Mesodermal cell (in vitro differentiated cells): Measurements from ENCODE around the gene MREG. TPM values are rescaled to one million over a fixed set of nuclear protein-coding genes. Genes with fewer than 3 reads are reported as not detected.

Source experiments
- H3K27ac ChIP-seq: 2 replicates; pipeline ENCODE4 v1.7.0; 2013; ENCODE audit warnings: mild to moderate bottlenecking, low read depth, low read length, moderate library complexity; ENCODE audit not compliant: severe bottlenecking
- H3K36me3 ChIP-seq: 2 replicates; pipeline ENCODE4 v1.7.1; 2013; ENCODE audit warnings: mild to moderate bottlenecking, low read length, moderate library complexity; ENCODE audit not compliant: control insufficient read depth, insufficient read depth
- H3K4me1 ChIP-seq: one replicate; pipeline ENCODE4 v1.7.1; 2013; ENCODE audit warnings: mild to moderate bottlenecking, low read length; ENCODE audit not compliant: insufficient read depth, control insufficient read depth, poor library complexity, severe bottlenecking
- H3K4me3 ChIP-seq: 2 replicates; pipeline ENCODE4 v1.7.0; 2013; ENCODE audit warnings: low read length, control low read depth, mild to moderate bottlenecking; ENCODE audit not compliant: insufficient read depth, poor library complexity, severe bottlenecking; ENCODE audit errors: extremely low read depth
- H3K9me3 ChIP-seq: 2 replicates; pipeline ENCODE4 v1.7.1; 2013; ENCODE audit warnings: mild to moderate bottlenecking, low read length, moderate library complexity; ENCODE audit not compliant: control insufficient read depth
- WGBS, 2 experiments: methylation state at CpG; one replicate each; pipeline ENCODE4 v1.1.5; 2013; ENCODE audit warnings: missing lambda C conversion rate in 2 of 2; ENCODE audit not compliant: insufficient coverage in 2 of 2; 5-methylcytosine and 5-hydroxymethylcytosine counted together
- polyA plus RNA-seq, 2 experiments: library from polyadenylated mRNA; stranded (reverse); fragments of 50-300 nt; gene quantifications; one replicate each; pipeline ENCODE4 v1.2.3, GENCODE V29; 2013

MREG gene
- polyA plus RNA-seq (2013, experiment 1 of 2): 4.6 TPM
- polyA plus RNA-seq (2013, experiment 2 of 2): 4.2 TPM

- no peaks in the 10 kb centered on the region for H3K36me3 ChIP-seq
- H3K4me3 ChIP-seq: peak within 1 kb of the TSS; percentile 70
- H3K9me3 ChIP-seq: no peaks in the 10 kb centered on the region
- H3K4me1 ChIP-seq: peaks cover 4% of the 10 kb centered on the region
- no peak within 1 kb of the TSS for H3K27ac ChIP-seq
- 0 to 2% methylated on average over 19 to 51 of the region's 70 CpGs for WGBS, 2 experiments
Observed at GRCh38 chr2:216013080-216013909, at the start of gene MREG. Gene MREG, minus strand, starts transcription at chr2:216013551. Its CDS starts 224 bp downstream, at chr2:216013327.

- Histone ChIP-seq H3K36me3 (peaks cover 4% of the 10 kb centered on the region), H3K4me1 (no peaks in the 10 kb centered on the region), H3K4me3 (no peak overlapping the region), H3K27ac (no peak overlapping the region), H3K9me3 (no peaks in the 10 kb centered on the region)
- 100% methylated on average over 1 of the region's 5 CpGs; no CpG with 5 or more reads in 1 of the 2 experiments for WGBS, 2 experiments
Observed at GRCh38 chr2:216059233-216059834, 46.0 kb upstream of the MREG start.

- no peak overlapping the region for H3K4me3 ChIP-seq
- 96% methylated on average over 5 of the region's 7 CpGs for WGBS, 2 experiments
- H3K36me3 ChIP-seq: no peaks in the 10 kb centered on the region
- H3K27ac ChIP-seq: no peak overlapping the region
- no peaks in the 10 kb centered on the region for H3K4me1 ChIP-seq
- H3K9me3 ChIP-seq: no peaks in the 10 kb centered on the region
Observed at GRCh38 chr2:216057688-216058193, 44.4 kb upstream of the MREG start.

GRCh38 chr2:216056739-216057138, 43.4 kb upstream of the MREG start:
- Histone ChIP-seq H3K36me3 (no peaks in the 10 kb centered on the region), H3K9me3 (no peaks in the 10 kb centered on the region), H3K4me3 (no peak overlapping the region), H3K4me1 (no peaks in the 10 kb centered on the region), H3K27ac (no peak overlapping the region)
- 83% methylated on average over 2 of the region's 3 CpGs; no CpG with 5 or more reads in 1 of the 2 experiments for WGBS, 2 experiments

- Histone ChIP-seq H3K4me1 (no peaks in the 10 kb centered on the region), H3K4me3 (no peak overlapping the region), H3K9me3 (no peaks in the 10 kb centered on the region), H3K36me3 (no peaks in the 10 kb centered on the region), H3K27ac (no peak overlapping the region)
- 86 to 93% methylated on average over 2 to 4 of the region's 4 CpGs for WGBS, 2 experiments
Observed at GRCh38 chr2:216055680-216056079, 42.3 kb upstream of the MREG start.

- H3K27ac ChIP-seq: no peak overlapping the region
- no peaks in the 10 kb centered on the region for H3K4me1 ChIP-seq
- no peaks in the 10 kb centered on the region for H3K9me3 ChIP-seq
- 80 to 100% methylated on average over 1 of the region's 2 CpGs for WGBS, 2 experiments
- H3K4me3 ChIP-seq: no peak overlapping the region
- peaks cover 6% of the 10 kb centered on the region for H3K36me3 ChIP-seq
Observed at GRCh38 chr2:216052420-216052819, 39.1 kb upstream of the MREG start.

GRCh38 chr2:216051350-216051749, 38.0 kb upstream of the MREG start:
- Histone ChIP-seq H3K4me1 (no peaks in the 10 kb centered on the region), H3K36me3 (peaks cover 6% of the 10 kb centered on the region), H3K27ac (no peak overlapping the region), H3K9me3 (no peaks in the 10 kb centered on the region), H3K4me3 (no peak overlapping the region)
- 100% methylated on average over 2 of the region's 3 CpGs; no CpG with 5 or more reads in 1 of the 2 experiments for WGBS, 2 experiments

GRCh38 chr2:216049452-216049851, 36.1 kb upstream of the MREG start:
- H3K9me3 ChIP-seq: no peaks in the 10 kb centered on the region
- 60% methylated on average over 1 of the region's 2 CpGs; no CpG with 5 or more reads in 1 of the 2 experiments for WGBS, 2 experiments
- peaks cover 6% of the 10 kb centered on the region for H3K36me3 ChIP-seq
- H3K4me3 ChIP-seq: no peak overlapping the region
- H3K27ac ChIP-seq: no peak overlapping the region
- H3K4me1 ChIP-seq: no peaks in the 10 kb centered on the region

GRCh38 chr2:216047397-216047796, 34.0 kb upstream of the MREG start:
- H3K4me3 ChIP-seq: no peak overlapping the region
- WGBS, 2 experiments: no CpG with 5 or more reads among the region's 2 CpGs
- no peaks in the 10 kb centered on the region for H3K9me3 ChIP-seq
- peaks cover 15% of the 10 kb centered on the region for H3K36me3 ChIP-seq
- no peaks in the 10 kb centered on the region for H3K4me1 ChIP-seq
- H3K27ac ChIP-seq: no peak overlapping the region

GRCh38 chr2:216044883-216045486, 31.6 kb upstream of the MREG start:
- WGBS, 2 experiments: 90 to 100% methylated on average over 2 to 4 of the region's 5 CpGs

More at GRCh38 chr2:216044883-216045486, 31.6 kb upstream of the MREG start:
- no peak overlapping the region for H3K27ac ChIP-seq
- H3K9me3 ChIP-seq: no peaks in the 10 kb centered on the region
- H3K4me1 ChIP-seq: no peaks in the 10 kb centered on the region
- peaks cover 23% of the 10 kb centered on the region for H3K36me3 ChIP-seq
- H3K4me3 ChIP-seq: no peak overlapping the region
